ENCODE data around the gene SCEL.
"Not testable (repeated sequence)": the region's sequence is repeated elsewhere in the genome, so short reads cannot be mapped to it uniquely, and the experiment has no call there.

Gene SCEL

GRCh38 chr13:77571956-77572355 lies 36.5 kb downstream of the SCEL start:
- DNase-seq, result no peak

- DNase-seq, result no peak
Observed at GRCh38 chr13:77574096-77574495, 38.6 kb downstream of the SCEL start.

GRCh38 chr13:77579959-77580358 lies 44.5 kb downstream of the SCEL start:
- DNase-seq, result no peak

- DNase-seq, result no peak
Observed at GRCh38 chr13:77580748-77581147, 45.2 kb downstream of the SCEL start.

GRCh38 chr13:77583581-77583980 lies 48.1 kb downstream of the SCEL start:
- no peak for DNase-seq

GRCh38 chr13:77584106-77584505 lies 48.6 kb downstream of the SCEL start:
- peak; percentile 83 for DNase-seq

- DNase-seq, result no peak
Observed at GRCh38 chr13:77595166-77595810, 59.8 kb downstream of the SCEL start.

GRCh38 chr13:77596777-77597176 lies 61.3 kb downstream of the SCEL start:
- no peak for DNase-seq

- DNase-seq, result no peak
Observed at GRCh38 chr13:77599351-77599750, 63.8 kb downstream of the SCEL start.

- DNase-seq, result no peak
Observed at GRCh38 chr13:77600701-77601100, 65.2 kb downstream of the SCEL start.

- no peak for DNase-seq
Observed at GRCh38 chr13:77611068-77611467, 75.6 kb downstream of the SCEL start.

GRCh38 chr13:77616027-77616426 lies 80.5 kb downstream of the SCEL start:
- DNase-seq, result no peak

GRCh38 chr13:77619655-77620054 lies 84.1 kb downstream of the SCEL start:
- no peak for DNase-seq

- DNase-seq, result no peak
Observed at GRCh38 chr13:77620138-77620537, 84.6 kb downstream of the SCEL start.

GRCh38 chr13:77623806-77624205 lies 88.3 kb downstream of the SCEL start:
- DNase-seq, result no peak

GRCh38 chr13:77628170-77628569 lies 92.7 kb downstream of the SCEL start:
- DNase-seq, result no peak

GRCh38 chr13:77637588-77637987 lies 102.1 kb downstream of the SCEL start:
- no peak for DNase-seq

GRCh38 chr13:77650409-77650808 lies 114.9 kb downstream of the SCEL start:
- DNase-seq, result no peak

- DNase-seq, result no peak
Observed at GRCh38 chr13:77653301-77653700, 117.8 kb downstream of the SCEL start.

GRCh38 chr13:77660016-77660415 lies 124.5 kb downstream of the SCEL start:
- not testable (repeated sequence) for DNase-seq

GRCh38 chr13:77660841-77661250 lies 125.3 kb downstream of the SCEL start:
- DNase-seq, result no peak

GRCh38 chr13:77662301-77662700 lies 126.8 kb downstream of the SCEL start:
- not testable (repeated sequence) for DNase-seq

- not testable (repeated sequence) for DNase-seq
Observed at GRCh38 chr13:77662831-77663230, 127.3 kb downstream of the SCEL start.

GRCh38 chr13:77674852-77675251 lies 139.3 kb downstream of the SCEL start:
- DNase-seq, result no peak

- DNase-seq, result no peak
Observed at GRCh38 chr13:77678691-77679235, 143.3 kb downstream of the SCEL start.

Measured in left hindlimb (tissue), 1 donor.